PC-3 (cell line): ENCODE measurements around the gene PACRG. TPM values are rescaled to one million over a fixed set of nuclear protein-coding genes. Genes with fewer than 3 reads are reported as not detected.

ENCODE experiments used
- ATAC-seq: fragments of 200-7000 bp; cut with Tn5 transposase; 2 replicates; pipeline ENCODE4 v1.9.1; 2020; ENCODE audit warnings: mild to moderate bottlenecking, moderate library complexity
- BruUV-seq: library from RNA; stranded (reverse); fragments of 400-500 nt; replicated peaks from 2 replicates; lab custom pipeline; 2021; lab: Mats Ljungman, UMichigan
- CTCF ChIA-PET: fragments of 300-600 bp; sonication (Branson Sonifier 250); formaldehyde crosslinking; loops from one replicate; lab custom pipeline; 2022; ENCODE audit warnings: antibody characterized with exemption; lab: Charles Lee
- POLR2A ChIA-PET: fragments of 300-600 bp; sonication (Branson Sonifier 250); formaldehyde crosslinking; loops from one replicate; lab custom pipeline; 2022; ENCODE audit warnings: antibody characterized with exemption; ENCODE audit not compliant: unreplicated experiment; lab: Charles Lee
- DNase-seq: peaks from one replicate; pipeline ENCODE4 v3.0.0-alpha.2; 2015
- H2AFZ ChIP-seq: fragments of 300-600 bp; sonication (generic); 2 replicates; pipeline ENCODE4 v1.6.0; 2016; ENCODE audit warnings: antibody characterized with exemption, low read length
- H3F3A ChIP-seq: fragments of 300-600 bp; sonication (generic); one replicate; pipeline ENCODE4 v1.6.0; 2017; ENCODE audit warnings: antibody characterized with exemption, low read length, control low read depth, mild to moderate bottlenecking; ENCODE audit not compliant: unreplicated experiment
- H3K27ac ChIP-seq: fragments of 300-600 bp; sonication (generic); 2 replicates; pipeline ENCODE4 v1.5.1; 2016; ENCODE audit warnings: mild to moderate bottlenecking, low read length
- H3K27me3 ChIP-seq: fragments of 300-600 bp; sonication (generic); 2 replicates; pipeline ENCODE4 v1.6.1; 2016; ENCODE audit warnings: low read length, mixed read lengths
- H3K36me3 ChIP-seq: fragments of 300-600 bp; sonication (generic); 2 replicates; pipeline ENCODE4 v1.6.1; 2016; ENCODE audit warnings: low read depth, mixed run types, low read length, mixed read lengths
- H3K4me1 ChIP-seq: fragments of 300-600 bp; sonication (generic); 2 replicates; pipeline ENCODE4 v1.5.1; 2016; ENCODE audit warnings: low read length; ENCODE audit not compliant: insufficient read depth
- H3K4me2 ChIP-seq: fragments of 300-600 bp; sonication (generic); 2 replicates; pipeline ENCODE4 v1.6.0; 2016; ENCODE audit warnings: low read length
- H3K4me3 ChIP-seq: fragments of 300-600 bp; sonication (generic); 2 replicates; pipeline ENCODE4 v1.5.1; 2016; ENCODE audit warnings: mild to moderate bottlenecking, low read length, mixed read lengths
- H3K79me2 ChIP-seq: fragments of 300-600 bp; sonication (generic); 2 replicates; pipeline ENCODE4 v1.6.1; 2017; ENCODE audit warnings: low read length, mixed read lengths
- H3K9ac ChIP-seq: fragments of 300-600 bp; sonication (generic); 2 replicates; pipeline ENCODE4 v1.6.0; 2016; ENCODE audit warnings: mild to moderate bottlenecking, low read length
- H3K9me2 ChIP-seq: fragments of 300-600 bp; sonication (generic); replicated peaks from 2 replicates; pipeline ENCODE4 v1.6.1; 2016; ENCODE audit warnings: mixed run types, low read length, mixed read lengths
- H3K9me3 ChIP-seq: fragments of 300-600 bp; sonication (generic); 2 replicates; pipeline ENCODE4 v1.6.1; 2016; ENCODE audit warnings: low read length, mixed read lengths
- H4K20me1 ChIP-seq: fragments of 300-600 bp; sonication (generic); 2 replicates; pipeline ENCODE4 v1.6.1; 2016; ENCODE audit warnings: low read length, mixed read lengths
- EZH2 ChIP-seq: fragments of 300-600 bp; sonication (generic); IDR thresholded peaks from one replicate; pipeline ENCODE4 v1.6.1; 2017; ENCODE audit warnings: antibody characterized with exemption, mild to moderate bottlenecking, low read length; ENCODE audit not compliant: unreplicated experiment
- EZH2phosphoT487 ChIP-seq: fragments of 300-600 bp; sonication (generic); IDR thresholded peaks from 2 replicates; pipeline ENCODE4 v1.6.1; 2018; ENCODE audit warnings: mild to moderate bottlenecking, antibody characterized with exemption, low read length, borderline replicate concordance
- intact Hi-C: fragments of 100-400 bp; cut with micrococcal nuclease; formaldehyde crosslinking; loops from 2 replicates; pipeline ENCODE4 v1.9.0; 2023
- total RNA-seq: library from RNA; depleted of rRNA; stranded (reverse); fragments of >200 nt; gene quantifications from 2 replicates; pipeline ENCODE4 v1.2.3, GENCODE V29; 2014
- TF ChIP-seq, protein P1 (sequence below): fragments of 300-600 bp; sonication (generic); conservative IDR thresholded peaks from 2 replicates; pipeline ENCODE4 v1.5.1; 2017; ENCODE audit warnings: antibody characterized with exemption, low read depth, mild to moderate bottlenecking, low read length

The PACRG gene
- total RNA-seq, 1 experiment from 2014 or later: not detected

DNA sequence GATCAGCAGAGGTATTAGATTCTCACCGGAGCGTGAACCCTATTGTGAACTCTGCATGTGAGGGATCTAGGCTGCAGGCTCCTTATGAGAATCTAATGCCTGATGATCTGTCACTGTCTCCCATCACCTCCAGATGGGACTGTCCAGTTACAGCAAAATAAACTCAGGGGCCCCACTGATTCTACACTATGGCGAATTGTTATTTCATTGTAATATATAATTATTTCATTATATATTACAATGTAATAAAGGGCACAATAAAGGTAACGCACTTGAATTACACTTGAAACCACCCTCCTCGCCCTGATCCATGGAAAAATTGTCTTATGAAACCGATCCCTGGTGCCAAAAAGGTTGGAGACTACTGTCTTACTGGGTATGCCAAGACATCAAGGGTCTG is 18.8 kb upstream of the PACRG start:
- Histone ChIP-seq H3K4me1 (no peaks in the 10 kb centered on the region), H3K4me2 (no peak overlapping the region), H3K9me3 (no peaks in the 10 kb centered on the region), H3K4me3 (no peak overlapping the region), H2AFZ (no peak overlapping the region), H3F3A (no peaks in the 10 kb centered on the region), H3K36me3 (no peaks in the 10 kb centered on the region), H4K20me1 (no peaks in the 10 kb centered on the region), H3K9ac (no peak overlapping the region), H3K27me3 (no peaks in the 10 kb centered on the region), H3K79me2 (no peaks in the 10 kb centered on the region), H3K9me2 (no peaks in the 10 kb centered on the region), H3K27ac (no peak overlapping the region)
- TF ChIP-seq EZH2 (no peak), EZH2phosphoT487 (no peak)
- TF ChIP-seq, protein P1, sequence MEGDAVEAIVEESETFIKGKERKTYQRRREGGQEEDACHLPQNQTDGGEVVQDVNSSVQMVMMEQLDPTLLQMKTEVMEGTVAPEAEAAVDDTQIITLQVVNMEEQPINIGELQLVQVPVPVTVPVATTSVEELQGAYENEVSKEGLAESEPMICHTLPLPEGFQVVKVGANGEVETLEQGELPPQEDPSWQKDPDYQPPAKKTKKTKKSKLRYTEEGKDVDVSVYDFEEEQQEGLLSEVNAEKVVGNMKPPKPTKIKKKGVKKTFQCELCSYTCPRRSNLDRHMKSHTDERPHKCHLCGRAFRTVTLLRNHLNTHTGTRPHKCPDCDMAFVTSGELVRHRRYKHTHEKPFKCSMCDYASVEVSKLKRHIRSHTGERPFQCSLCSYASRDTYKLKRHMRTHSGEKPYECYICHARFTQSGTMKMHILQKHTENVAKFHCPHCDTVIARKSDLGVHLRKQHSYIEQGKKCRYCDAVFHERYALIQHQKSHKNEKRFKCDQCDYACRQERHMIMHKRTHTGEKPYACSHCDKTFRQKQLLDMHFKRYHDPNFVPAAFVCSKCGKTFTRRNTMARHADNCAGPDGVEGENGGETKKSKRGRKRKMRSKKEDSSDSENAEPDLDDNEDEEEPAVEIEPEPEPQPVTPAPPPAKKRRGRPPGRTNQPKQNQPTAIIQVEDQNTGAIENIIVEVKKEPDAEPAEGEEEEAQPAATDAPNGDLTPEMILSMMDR: no peak
- no peak for DNase-seq
- no TSS peak for BruUV-seq
- intact Hi-C loops: no loop called here
- CTCF ChIA-PET: no interaction called here
- ATAC-seq: no peak
- POLR2A ChIA-PET: no interaction called here

DNA sequence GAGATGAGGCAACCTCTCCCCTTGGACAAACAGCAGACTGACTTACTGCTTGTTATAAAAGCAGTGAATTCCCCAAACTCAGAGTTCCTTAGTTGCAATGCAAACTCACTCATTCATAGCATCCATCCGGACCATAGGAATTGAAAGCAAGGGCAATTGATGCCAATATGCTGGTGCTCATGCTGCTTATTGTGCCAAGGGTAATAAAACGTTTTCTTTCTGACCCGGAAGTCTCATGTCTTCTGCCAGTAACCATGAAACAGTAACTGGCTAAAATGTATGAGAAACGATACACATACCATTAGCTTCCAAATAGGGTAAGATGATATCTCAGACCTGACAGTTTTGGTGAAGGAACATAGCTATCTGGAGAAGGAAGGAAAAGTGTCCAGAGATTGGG is 18.3 kb upstream of the PACRG start:
- BruUV-seq: no TSS peak

DNA sequence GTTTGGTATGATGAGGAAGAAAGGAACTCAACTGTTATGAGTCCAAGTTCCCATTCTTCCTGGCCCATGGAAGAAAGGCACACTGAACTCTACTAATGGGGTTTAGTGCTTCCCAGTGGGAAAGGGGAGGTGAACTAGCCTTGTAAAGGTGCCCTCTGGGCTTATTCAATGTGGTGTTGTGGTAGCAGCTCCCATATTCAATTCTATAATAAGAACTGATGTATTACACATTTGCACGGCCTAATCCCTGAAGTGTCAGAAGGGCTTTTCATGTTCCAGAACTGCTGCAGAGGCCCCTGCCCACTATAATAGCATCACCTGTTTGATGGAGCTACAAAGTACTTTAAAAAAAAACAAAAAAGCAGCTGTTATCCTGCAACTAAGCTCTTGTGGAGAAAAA is 17.4 kb upstream of the PACRG start:
- POLR2A ChIA-PET: no interaction called here
- Histone ChIP-seq H3K36me3 (no peaks in the 10 kb centered on the region), H3K27ac (no peak overlapping the region), H4K20me1 (no peaks in the 10 kb centered on the region), H3K9ac (no peak overlapping the region), H3F3A (no peaks in the 10 kb centered on the region), H3K4me2 (no peak overlapping the region), H3K9me2 (no peaks in the 10 kb centered on the region), H3K4me1 (no peaks in the 10 kb centered on the region), H3K9me3 (no peaks in the 10 kb centered on the region), H3K27me3 (no peaks in the 10 kb centered on the region), H2AFZ (no peak overlapping the region), H3K4me3 (no peak overlapping the region), H3K79me2 (no peaks in the 10 kb centered on the region)
- CTCF ChIA-PET: no interaction called here
- intact Hi-C loops: no loop called here
- ATAC-seq (no peak), DNase-seq (no peak)
- no TSS peak for BruUV-seq
- TF ChIP-seq EZH2phosphoT487 (no peak), EZH2 (no peak)
- TF ChIP-seq, protein P1: no peak

More for the DNA sequence above, 18.3 kb upstream of the PACRG start:
- ATAC-seq (no peak), DNase-seq (no peak)
- H3K79me2 ChIP-seq: no peaks in the 10 kb centered on the region
- H3K4me1 ChIP-seq: no peaks in the 10 kb centered on the region
- H2AFZ ChIP-seq: no peak overlapping the region
- no peak overlapping the region for H3K27ac ChIP-seq
- intact Hi-C loops: no loop called here
- H3K36me3 ChIP-seq: no peaks in the 10 kb centered on the region
- H4K20me1 ChIP-seq: no peaks in the 10 kb centered on the region
- no peaks in the 10 kb centered on the region for H3F3A ChIP-seq
- ChIA-PET CTCF (no interaction called here), POLR2A (no interaction called here)
- no peak overlapping the region for H3K4me3 ChIP-seq
- H3K9ac ChIP-seq: no peak overlapping the region
- H3K27me3 ChIP-seq: no peaks in the 10 kb centered on the region
- TF ChIP-seq EZH2 (no peak), EZH2phosphoT487 (no peak)
- TF ChIP-seq, protein P1: no peak
- no peaks in the 10 kb centered on the region for H3K9me2 ChIP-seq
- H3K4me2 ChIP-seq: no peak overlapping the region
- no peaks in the 10 kb centered on the region for H3K9me3 ChIP-seq
